ENCODE data around the gene RPL13. TPM values are rescaled to one million over a fixed set of nuclear protein-coding genes. Genes with fewer than 3 reads are reported as not detected.
"Not testable (repeated sequence)": the region's sequence is repeated elsewhere in the genome, so short reads cannot be mapped to it uniquely, and the experiment has no call there.

RPL13 gene
- total RNA-seq, 2 experiments from 2014 or later: 3,430 to 3,468 TPM

DNA sequence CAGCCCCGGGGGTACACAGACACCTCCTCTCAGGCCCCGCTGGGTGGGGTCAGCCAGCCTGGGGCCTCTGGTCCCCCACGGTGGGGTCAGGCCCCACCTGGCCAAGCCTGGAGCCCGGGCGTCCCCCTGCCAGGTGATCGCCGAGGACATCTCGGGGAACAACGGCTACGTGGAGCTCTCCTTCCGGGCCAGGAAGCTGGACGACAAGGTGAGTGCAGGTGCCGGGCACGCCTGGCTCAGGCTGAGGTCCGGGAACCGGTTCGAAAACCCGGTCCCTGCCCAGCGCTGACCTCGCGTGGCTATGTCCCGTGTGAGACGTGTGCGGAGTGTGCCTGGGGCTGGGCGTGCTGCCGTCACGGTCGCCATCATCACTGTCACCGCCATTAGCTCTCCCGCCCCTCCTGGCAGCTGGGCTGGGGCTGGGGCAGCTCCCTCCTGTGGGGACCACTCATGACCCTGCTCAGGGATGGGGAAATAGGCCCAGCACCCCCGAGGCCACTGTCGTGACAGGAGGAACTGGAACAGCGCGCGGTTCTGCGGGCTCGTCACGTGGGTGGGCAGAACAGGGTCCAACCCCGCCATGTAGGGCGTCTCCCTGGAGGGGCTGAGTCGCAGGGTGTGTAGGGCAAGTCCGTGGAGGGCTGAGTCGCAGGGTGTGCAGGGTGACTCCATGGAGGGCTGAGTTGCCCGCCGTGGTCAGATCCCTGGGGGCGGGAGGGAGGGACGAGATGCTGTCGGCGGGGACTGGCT is 23.6 kb downstream of the RPL13 start:
- intact Hi-C loops (cut with micrococcal nuclease): no loop called here
- Mint-ChIP-seq H3K9me3 (no peaks in the 10 kb centered on the region), H3K36me3 (no peaks in the 10 kb centered on the region), H3K4me3 (no peak overlapping the region), H3K27ac (no peak overlapping the region), H3K27me3 (no peaks in the 10 kb centered on the region), H3K4me1 (ENCODE audit: low read depth) (no peaks in the 10 kb centered on the region)
- CTCF ChIA-PET: interaction anchor here (1.1 to 1.2 kb wide), 2 partner anchors 27 to 57 kb away, joined by 3 to 4 read pairs; no protein-coding TSS in a partner anchor
- no peak for DNase-seq
- POLR2A ChIA-PET: interaction anchor here (0.7 kb wide), 1 partner anchor 9 kb away, joined by 3 read pairs; the partner anchor contains the start of gene CPNE7

GRCh38 chr16:89584768-89585549 is 24.5 kb downstream of the RPL13 start:
- intact Hi-C loops (cut with micrococcal nuclease): no loop called here
- no peaks in the 10 kb centered on the region for H3K4me1 Mint-ChIP-seq (ENCODE audit: low read depth)
- no peak overlapping the region for H3K4me3 Mint-ChIP-seq
- no peaks in the 10 kb centered on the region for H3K27me3 Mint-ChIP-seq
- no peaks in the 10 kb centered on the region for H3K9me3 Mint-ChIP-seq
- ChIA-PET CTCF (interaction anchor here (1.1 to 1.2 kb wide), 2 partner anchors 27 to 56 kb away, joined by 3 to 4 read pairs; no protein-coding TSS in a partner anchor), POLR2A (interaction anchor here (0.7 kb wide), 1 partner anchor 9 kb away, joined by 3 read pairs; the partner anchor contains the start of gene CPNE7)
- no peak overlapping the region for H3K27ac Mint-ChIP-seq
- DNase-seq: no peak
- no peaks in the 10 kb centered on the region for H3K36me3 Mint-ChIP-seq

- Mint-ChIP-seq H3K4me1 (ENCODE audit: low read depth) (no peaks in the 10 kb centered on the region), H3K27me3 (no peaks in the 10 kb centered on the region), H3K27ac (no peak overlapping the region), H3K4me3 (no peak overlapping the region), H3K36me3 (no peaks in the 10 kb centered on the region), H3K9me3 (no peaks in the 10 kb centered on the region)
- no peak for DNase-seq
- CTCF ChIA-PET: no interaction called here
- POLR2A ChIA-PET: no interaction called here
- intact Hi-C loops (cut with micrococcal nuclease): no loop called here
Observed at GRCh38 chr16:89586218-89586617, 25.7 kb downstream of the RPL13 start.

DNA sequence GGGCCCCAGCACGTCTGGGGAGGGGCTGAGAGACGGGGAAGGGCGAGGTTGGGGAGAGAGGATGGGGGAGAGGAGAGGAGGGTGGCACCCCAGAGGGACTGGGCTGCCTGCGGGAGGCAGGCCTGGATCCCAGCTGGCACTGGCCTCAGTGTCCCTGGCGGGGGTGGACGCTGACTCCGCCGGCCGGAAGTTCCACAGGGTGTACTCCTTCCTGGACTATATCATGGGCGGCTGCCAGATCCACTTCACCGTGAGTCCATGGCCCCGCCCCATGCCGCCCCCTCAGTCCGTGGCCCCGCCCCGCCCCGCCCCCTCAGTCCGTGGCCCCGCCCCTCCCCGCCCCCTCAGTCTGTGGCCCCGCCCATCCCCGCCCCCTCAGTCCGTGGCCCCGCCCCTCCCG is 26.4 kb downstream of the RPL13 start:
- no peak for DNase-seq
- Mint-ChIP-seq H3K4me3 (no peak overlapping the region), H3K27ac (no peak overlapping the region), H3K4me1 (ENCODE audit: low read depth) (no peaks in the 10 kb centered on the region), H3K27me3 (no peaks in the 10 kb centered on the region), H3K9me3 (no peaks in the 10 kb centered on the region), H3K36me3 (no peaks in the 10 kb centered on the region)
- CTCF ChIA-PET: no interaction called here
- POLR2A ChIA-PET: no interaction called here
- intact Hi-C loops (cut with micrococcal nuclease): no loop called here

- H3K4me3 Mint-ChIP-seq; H3K36me3 Mint-ChIP-seq; H3K4me1 Mint-ChIP-seq (ENCODE audit: low read depth); H3K27ac Mint-ChIP-seq; intact Hi-C loops (cut with micrococcal nuclease); DNase-seq; H3K27me3 Mint-ChIP-seq; CTCF ChIA-PET; POLR2A ChIA-PET; H3K9me3 Mint-ChIP-seq: not testable (repeated sequence)
Observed at GRCh38 chr16:89587676-89588075, 27.2 kb downstream of the RPL13 start.

DNA sequence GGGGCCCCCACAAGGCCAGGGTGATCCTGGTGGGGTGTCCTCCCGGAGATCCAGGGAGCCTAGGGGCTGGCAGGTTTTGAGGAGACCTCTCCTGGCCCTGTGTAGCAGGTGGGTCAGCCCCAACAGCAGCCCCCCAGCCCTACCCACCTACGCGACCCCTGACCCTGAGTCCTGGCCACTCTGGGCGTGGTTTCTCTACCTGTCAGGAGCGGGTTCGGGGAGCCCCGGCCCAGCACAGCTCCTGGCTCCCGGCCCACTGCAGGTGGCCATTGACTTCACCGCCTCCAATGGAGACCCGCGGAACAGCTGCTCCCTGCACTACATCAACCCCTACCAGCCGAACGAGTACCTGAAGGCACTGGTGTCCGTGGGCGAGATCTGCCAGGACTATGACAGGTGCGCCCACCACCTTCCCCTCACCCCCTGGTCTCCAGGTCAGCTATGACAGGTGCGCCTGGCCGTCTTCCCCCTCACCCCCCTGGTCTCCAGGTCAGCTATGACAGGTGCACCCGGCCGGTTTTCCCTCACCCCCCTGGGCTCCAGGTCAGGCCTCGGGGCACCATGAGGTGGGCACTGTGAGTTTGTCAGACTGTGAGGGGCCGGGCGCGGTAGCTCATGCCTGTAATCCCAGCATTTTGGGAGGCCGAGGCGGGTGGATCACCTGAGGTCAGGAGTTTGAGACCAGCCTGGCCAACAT is 28.1 kb downstream of the RPL13 start:
- no peaks in the 10 kb centered on the region for H3K27me3 Mint-ChIP-seq
- no peaks in the 10 kb centered on the region for H3K9me3 Mint-ChIP-seq
- H3K27ac Mint-ChIP-seq: no peak overlapping the region
- no peak overlapping the region for H3K4me3 Mint-ChIP-seq
- no peak for DNase-seq
- intact Hi-C loops (cut with micrococcal nuclease): no loop called here
- ChIA-PET POLR2A (no interaction called here), CTCF (no interaction called here)
- no peaks in the 10 kb centered on the region for H3K36me3 Mint-ChIP-seq
- peaks cover 2% of the 10 kb centered on the region for H3K4me1 Mint-ChIP-seq (ENCODE audit: low read depth)

GRCh38 chr16:89589241-89589926 is 28.9 kb downstream of the RPL13 start:
- Mint-ChIP-seq H3K9me3 (no peaks in the 10 kb centered on the region), H3K27ac (no peak overlapping the region), H3K4me3 (no peak overlapping the region), H3K36me3 (no peaks in the 10 kb centered on the region), H3K4me1 (ENCODE audit: low read depth) (peaks cover 9% of the 10 kb centered on the region), H3K27me3 (no peaks in the 10 kb centered on the region)
- no peak for DNase-seq
- CTCF ChIA-PET: no interaction called here
- POLR2A ChIA-PET: no interaction called here
- intact Hi-C loops (cut with micrococcal nuclease): no loop called here

GRCh38 chr16:89593841-89594240 is 33.4 kb downstream of the RPL13 start:
- CTCF ChIA-PET: no interaction called here
- intact Hi-C loops (cut with micrococcal nuclease): no loop called here

DNA sequence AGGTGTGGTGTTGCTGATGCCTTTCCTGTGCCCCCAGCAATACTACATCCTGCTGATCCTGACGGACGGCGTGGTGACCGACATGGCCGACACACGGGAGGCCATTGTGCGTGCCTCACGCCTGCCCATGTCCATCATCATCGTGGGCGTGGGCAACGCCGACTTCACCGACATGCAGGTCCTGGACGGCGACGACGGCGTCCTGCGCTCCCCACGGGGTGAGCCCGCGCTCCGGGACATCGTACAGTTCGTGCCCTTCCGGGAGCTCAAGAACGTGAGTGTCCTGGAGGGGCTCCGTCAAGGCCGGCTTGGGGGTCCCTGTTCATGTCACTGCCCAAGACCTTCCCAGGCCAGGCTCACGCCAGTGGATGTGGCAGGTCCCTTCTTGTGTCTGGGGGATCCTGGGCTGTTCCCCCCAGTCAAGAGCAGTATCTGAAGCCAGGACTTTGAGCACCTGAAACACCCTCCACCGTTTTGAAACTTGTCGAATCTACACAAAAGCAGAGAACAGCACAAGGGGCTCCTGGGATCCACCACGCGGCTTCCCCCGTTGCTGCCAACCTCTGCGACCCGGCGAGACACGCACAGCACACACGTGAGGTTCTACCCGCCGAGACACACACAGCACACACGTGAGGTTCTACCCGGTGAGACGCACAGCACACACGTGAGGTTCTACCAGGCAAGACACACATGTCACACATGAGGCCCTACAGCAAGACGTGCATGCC is 35.0 kb downstream of the RPL13 start:
- Mint-ChIP-seq H3K27ac (no peak overlapping the region), H3K36me3 (no peaks in the 10 kb centered on the region), H3K9me3 (no peaks in the 10 kb centered on the region), H3K27me3 (no peaks in the 10 kb centered on the region), H3K4me1 (ENCODE audit: low read depth) (peaks cover 9% of the 10 kb centered on the region), H3K4me3 (no peak overlapping the region)
- intact Hi-C loops (cut with micrococcal nuclease): no loop called here
- CTCF ChIA-PET: no interaction called here
- POLR2A ChIA-PET: no interaction called here
- no peak for DNase-seq

More at GRCh38 chr16:89593841-89594240, 33.4 kb downstream of the RPL13 start:
- Mint-ChIP-seq H3K4me3 (no peak overlapping the region), H3K9me3 (no peaks in the 10 kb centered on the region), H3K27ac (peak overlapping the region; percentile 13), H3K27me3 (no peaks in the 10 kb centered on the region), H3K4me1 (ENCODE audit: low read depth) (peaks cover 9% of the 10 kb centered on the region), H3K36me3 (no peaks in the 10 kb centered on the region)
- POLR2A ChIA-PET: no interaction called here
- peak; percentile 53 for DNase-seq

DNA sequence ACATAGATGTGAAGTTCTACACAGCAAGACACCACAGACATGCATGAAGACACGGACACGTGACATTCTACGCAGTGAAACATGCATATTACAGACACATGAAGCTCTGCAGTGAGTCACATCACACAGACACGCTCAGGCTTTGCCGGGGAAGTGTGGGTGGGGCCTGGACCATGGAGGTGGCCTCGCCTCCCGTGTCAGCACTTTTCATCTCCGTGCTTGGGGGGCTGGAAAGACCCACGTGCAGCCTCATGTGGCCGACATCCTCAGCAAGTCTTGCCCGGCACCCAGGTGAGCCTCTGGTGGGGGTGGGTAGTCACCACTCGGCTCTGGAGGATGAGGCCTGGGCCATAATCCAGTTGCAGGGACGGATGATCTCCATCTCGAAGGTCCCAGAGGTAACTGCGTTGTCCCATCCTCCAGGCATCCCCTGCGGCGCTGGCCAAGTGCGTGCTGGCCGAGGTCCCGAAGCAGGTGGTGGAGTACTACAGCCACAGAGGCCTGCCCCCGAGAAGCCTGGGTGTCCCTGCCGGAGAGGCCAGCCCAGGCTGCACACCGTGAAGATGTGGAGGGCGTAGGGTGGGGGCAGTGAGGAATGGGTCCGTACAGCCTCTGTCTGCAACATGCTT is 35.7 kb downstream of the RPL13 start:
- Mint-ChIP-seq H3K9me3 (no peaks in the 10 kb centered on the region), H3K36me3 (no peaks in the 10 kb centered on the region), H3K27me3 (no peaks in the 10 kb centered on the region), H3K27ac (no peak overlapping the region), H3K4me3 (no peak overlapping the region), H3K4me1 (ENCODE audit: low read depth) (peaks cover 9% of the 10 kb centered on the region)
- POLR2A ChIA-PET: no interaction called here
- DNase-seq: no peak
- CTCF ChIA-PET: no interaction called here
- intact Hi-C loops (cut with micrococcal nuclease): no loop called here

- ChIA-PET POLR2A (no interaction called here), CTCF (no interaction called here)
- no peaks in the 10 kb centered on the region for H3K27me3 Mint-ChIP-seq
- no peak for DNase-seq
- H3K27ac Mint-ChIP-seq: no peak overlapping the region
- H3K4me1 Mint-ChIP-seq (ENCODE audit: low read depth): peaks cover 10% of the 10 kb centered on the region
- no peaks in the 10 kb centered on the region for H3K36me3 Mint-ChIP-seq
- H3K4me3 Mint-ChIP-seq: no peak overlapping the region
- H3K9me3 Mint-ChIP-seq: no peaks in the 10 kb centered on the region
- intact Hi-C loops (cut with micrococcal nuclease): no loop called here
Observed at GRCh38 chr16:89596957-89597649, 36.6 kb downstream of the RPL13 start.

Data from activated CD4-positive, alpha-beta memory T cell treated with anti-CD3 and anti-CD28 coated beads for 36 hours (primary cell).